K562 (cell line): ENCODE results near the gene DLL4. TPM values are rescaled to one million over a fixed set of nuclear protein-coding genes. Genes with fewer than 3 reads are reported as not detected.

ENCODE experiments used
- ATAC-seq: fragments of 200-7000 bp; cut with Tn5 transposase; 3 replicates; pipeline ENCODE4 v1.9.1; 2020; ENCODE audit warnings: moderate library complexity
- BruUV-seq: library from RNA; stranded (reverse); fragments of 400-500 nt; replicated peaks from 2 replicates; lab custom pipeline; 2021; lab: Mats Ljungman, UMichigan
- CTCF ChIA-PET: fragments of 300-600 bp; formaldehyde crosslinking; extraction: SDS; loops from one replicate; lab custom pipeline; 2021; ENCODE audit warnings: low intra/inter-chr PET ratio; lab: Yijun Ruan, JAX
- POLR2A ChIA-PET: fragments of 300-600, 350-650 bp; sonication (Branson Sonifier 250); formaldehyde crosslinking; extraction: SDS; loops from one replicate; lab custom pipeline; 2021; ENCODE audit warnings: antibody characterized with exemption, inconsistent platforms; lab: Yijun Ruan, JAX
- DNase-seq, 4 experiments: peaks; one replicate each; pipeline versions ENCODE4 v3.0.0 to v3.0.0-alpha.2; 2011 to 2018; ENCODE audit warnings: low spot score in 3 of 4, mixed read lengths in 3 of 4; ENCODE audit errors: extremely low read depth in 1 of 4
- FAIRE-seq: peaks from 2 replicates; lab custom pipeline; 2011; peaks lifted over from hg19 to GRCh38; lab: Jason Lieb, UNC
- H2AFZ ChIP-seq: 2 replicates; pipeline ENCODE4 v1.6.0; 2011; ENCODE audit warnings: low read depth, low read length, control low read depth, inconsistent platforms
- H3K27ac ChIP-seq: fragments of 200-600 bp; 3 replicates; pipeline ENCODE4 v1.8.0; 2011; ENCODE audit warnings: low read depth, mild to moderate bottlenecking, control low read depth, inconsistent platforms, low read length, moderate library complexity, mixed read lengths; ENCODE audit errors: extremely low read depth
- H3K27me3 ChIP-seq, 2 experiments: fragments of 300-600 bp in 1 of 2; 2 replicates in 1 of 2; 3 replicates in 1 of 2; pipeline versions ENCODE4 v1.6.0 to v1.8.0; 2011; ENCODE audit warnings: inconsistent platforms in 2 of 2, low read length in 2 of 2, mild to moderate bottlenecking in 1 of 2, mixed read lengths in 1 of 2, moderate library complexity in 1 of 2; ENCODE audit not compliant: control insufficient read depth in 2 of 2, insufficient read depth in 2 of 2
- H3K36me3 ChIP-seq: fragments of 300-600 bp; 3 replicates; pipeline ENCODE4 v1.8.0; 2011; ENCODE audit warnings: mild to moderate bottlenecking, low read length, inconsistent platforms; ENCODE audit not compliant: control insufficient read depth, insufficient read depth
- H3K4me1 ChIP-seq, 2 experiments: fragments of 200-600 bp in 1 of 2; replicated peaks in 1 of 2; 2 replicates in 1 of 2; 3 replicates in 1 of 2; pipeline versions ENCODE4 v1.5.1 to v1.8.0; 2011; ENCODE audit warnings: inconsistent platforms in 2 of 2, low read length in 2 of 2, mild to moderate bottlenecking in 1 of 2, mixed read lengths in 1 of 2, moderate library complexity in 1 of 2; ENCODE audit not compliant: control insufficient read depth in 2 of 2, insufficient read depth in 2 of 2
- H3K4me2 ChIP-seq: 2 replicates; pipeline ENCODE4 v1.6.1; 2011; ENCODE audit warnings: low read length, control low read depth, inconsistent platforms, mixed read lengths; ENCODE audit not compliant: insufficient read depth
- H3K4me3 ChIP-seq: fragments of 200-600 bp; sonication (generic), shearing (Covaris generic); 2 replicates; pipeline ENCODE4 v1.5.1; 2016; ENCODE audit warnings: control low read depth, inconsistent platforms
- H3K79me2 ChIP-seq: fragments of 200-600 bp; 3 replicates; pipeline ENCODE4 v1.8.0; 2011; ENCODE audit warnings: low read length, inconsistent platforms; ENCODE audit not compliant: control insufficient read depth, insufficient read depth
- H3K9ac ChIP-seq, 2 experiments: 2 replicates each; pipeline versions ENCODE4 v1.6.0 to v1.6.1; 2011; ENCODE audit warnings: low read depth in 2 of 2, low read length in 2 of 2, control low read depth in 1 of 2, inconsistent platforms in 1 of 2, mild to moderate bottlenecking in 1 of 2, mixed read lengths in 1 of 2; ENCODE audit not compliant: insufficient read depth in 1 of 2
- H3K9me1 ChIP-seq: one replicate; pipeline ENCODE4 v1.6.0; 2011; ENCODE audit warnings: inconsistent platforms, mild to moderate bottlenecking, low read length, moderate library complexity; ENCODE audit not compliant: control insufficient read depth, insufficient read depth
- H3K9me3 ChIP-seq: replicated peaks from 2 replicates; pipeline ENCODE4 v1.5.1; 2011; ENCODE audit warnings: low read depth, low read length, inconsistent platforms; ENCODE audit not compliant: control insufficient read depth, insufficient read depth
- H4K20me1 ChIP-seq: replicated peaks from 2 replicates; pipeline ENCODE4 v1.6.1; 2011; ENCODE audit warnings: low read length, inconsistent platforms, mixed read lengths; ENCODE audit not compliant: control insufficient read depth, insufficient read depth
- CHD7 ChIP-seq: fragments of 200-600 bp; sonication (generic); IDR thresholded peaks from one replicate; pipeline ENCODE4 v1.6.1; 2012; ENCODE audit warnings: mild to moderate bottlenecking, low read depth, low read length, inconsistent platforms
- DDX20 ChIP-seq: fragments of 450-650 bp; IDR thresholded peaks from 2 replicates; pipeline ENCODE4 v1.6.1; 2016; ENCODE audit warnings: missing genetic modification characterization, low read depth, mild to moderate bottlenecking, missing compliant biosample characterization, moderate library complexity
- ELF4 ChIP-seq: fragments of 450-650 bp; formaldehyde crosslinking; IDR thresholded peaks from 2 replicates; pipeline ENCODE4 v1.4.0; 2022; ENCODE audit warnings: missing genetic modification characterization
- EP300 ChIP-seq: IDR thresholded peaks from 2 replicates; pipeline ENCODE4 v1.6.1; 2012; ENCODE audit warnings: low read length, improper control_type of control experiment
- HMBOX1 ChIP-seq: sonication (generic); IDR thresholded peaks from 2 replicates; pipeline ENCODE4 v1.6.1; 2016
- SMAD2 ChIP-seq: fragments of 150-350 bp; IDR thresholded peaks from 2 replicates; pipeline ENCODE4 v1.6.1; 2014; ENCODE audit warnings: low read depth, mild to moderate bottlenecking, low read length
- TCF7 ChIP-seq: sonication (generic); IDR thresholded peaks from 2 replicates; pipeline ENCODE4 v1.6.1; 2016; ENCODE audit warnings: antibody characterized with exemption, borderline replicate concordance
- TRIM28 ChIP-seq: fragments of 450-650 bp; IDR thresholded peaks from 2 replicates; pipeline ENCODE4 v1.6.1; 2017
- ZNF408 ChIP-seq: fragments of 250-450 bp; sonication (Bioruptor Pico); IDR thresholded peaks from 2 replicates; pipeline ENCODE4 v1.4.0; 2020; ENCODE audit warnings: low read depth, mild to moderate bottlenecking, moderate library complexity
- ZNF431 ChIP-seq: sonication (generic); formaldehyde crosslinking; IDR thresholded peaks from 2 replicates; pipeline ENCODE4 v1.8.0; 2022; ENCODE audit warnings: mild to moderate bottlenecking, missing genetic modification reagents
- ZNF785 ChIP-seq: fragments of 250-450 bp; sonication (Bioruptor Pico); IDR thresholded peaks from 2 replicates; pipeline ENCODE4 v1.4.0; 2020; ENCODE audit warnings: mild to moderate bottlenecking
- in situ Hi-C: fragments of 300-500 bp; cut with MboI; formaldehyde crosslinking; loops from 4 replicates; pipeline ENCODE4 v1.15.0; 2018; ENCODE audit warnings: inconsistent platforms, mixed read lengths
- intact Hi-C: fragments of 100-400 bp; cut with micrococcal nuclease; formaldehyde crosslinking; loops from 2 replicates; pipeline ENCODE4 v1.14.2; 2022
- polyA plus RNA-seq, 8 experiments: library from polyadenylated mRNA; depleted of rRNA in 4 of 8; stranded (reverse) in 5 of 8; unstranded in 3 of 8; fragments of >200 nt; fragmentation: Nextera tagmentation in 2 of 8; fragmentation: Illumina TruSeq in 1 of 8; extraction: Ambion mirVana in 2 of 8; extraction: Trizol in 1 of 8; gene quantifications; 2 replicates each; pipeline versions ENCODE4 v1.2.1 to v1.2.3, GENCODE V29; 2011 to 2014; ENCODE audit warnings: inconsistent platforms in 1 of 8, missing spikeins in 1 of 8
- total RNA-seq, 7 experiments: library from RNA; depleted of rRNA in 6 of 7; stranded (reverse); fragments of >200 nt in 6 of 7; fragmentation: Illumina TruSeq in 2 of 7; extraction: Trizol in 2 of 7; gene quantifications; 2 replicates each; pipeline versions ENCODE4 v1.2.1 to v1.2.3, GENCODE V29; 2011 to 2021; ENCODE audit warnings: low replicate concordance in 1 of 7

The DLL4 gene
- total and polyA plus RNA-seq, 9 of the 15 experiments (the other 6 are each of a cell fraction or from before 2014, with no cell fraction given), result 0.04 to 1.1 (median 0.41) TPM; not detected in 1

- TF ChIP-seq TCF7, result no peak
- no peak for TF ChIP-seq ZNF431 (CRISPR knock-in tag)
- no peak for TF ChIP-seq TRIM28
- no peak for TF ChIP-seq ELF4 (CRISPR knock-in tag)
- no peak for TF ChIP-seq ZNF408
These were observed 42.6 kb upstream of the DLL4 start (continued) for GRCh38 chr15:40886586-40886985.

- no peak overlapping the region for H2AFZ ChIP-seq
- FAIRE-seq (no peak), DNase-seq (no peak), ATAC-seq (no peak)
- ChIA-PET POLR2A (no interaction called here), CTCF (interaction anchor here (0.5 kb wide), 1 partner anchor 1481 kb away, joined by 3 read pairs; no protein-coding TSS in a partner anchor)
- H3K9me1 ChIP-seq, result no peaks in the 10 kb centered on the region
- intact Hi-C loops (no loop called here), in situ Hi-C loops (loop anchor here (10.0 kb wide), 1 partner anchor 544 kb away; the partner anchor contains the start of gene CCDC9B)
- no TSS peak for BruUV-seq
- H3K9me3 ChIP-seq, result no peaks in the 10 kb centered on the region
- no peaks in the 10 kb centered on the region for H4K20me1 ChIP-seq
- H3K4me1 ChIP-seq, result peaks cover 3 to 9% of the 10 kb centered on the region in 2 experiments; a peak in 3 of 5 replicates
- no peak overlapping the region for H3K4me3 ChIP-seq
- no peaks in the 10 kb centered on the region for H3K36me3 ChIP-seq
- H3K27ac ChIP-seq, result no peak overlapping the region
- H3K4me2 ChIP-seq, result no peak overlapping the region
- H3K79me2 ChIP-seq, result no peaks in the 10 kb centered on the region
- H3K27me3 ChIP-seq, result no peaks in the 10 kb centered on the region
- H3K9ac ChIP-seq, result no peak overlapping the region
- TF ChIP-seq TCF7 (no peak), CHD7 (no peak), EP300 (no peak), SMAD2 (no peak), HMBOX1 (no peak), ZNF785 (CRISPR knock-in tag) (no peak), DDX20 (tag) (no peak)
These were observed 40.0 kb upstream of the DLL4 start for GRCh38 chr15:40889112-40889511.
